SK-N-MC (cell line): ENCODE data around the gene CYP51A1.
"Not testable (repeated sequence)": the region's sequence is repeated elsewhere in the genome, so short reads cannot be mapped to it uniquely, and the experiment has no call there.

Experiments used
- DNase-seq: peaks from one replicate; pipeline ENCODE4 v3.0.0-alpha.2; 2011; ENCODE audit warnings: low read depth, low spot score
- H3K27ac ChIP-seq: fragments of 200-600 bp; sonication (generic); 2 replicates; pipeline ENCODE4 v1.5.1; 2016; ENCODE audit warnings: mixed run types
- H3K36me3 ChIP-seq: fragments of 200-600 bp; sonication (generic); 2 replicates; pipeline ENCODE4 v1.6.1; 2017; ENCODE audit warnings: antibody characterized with exemption, low read length, mixed read lengths; ENCODE audit not compliant: insufficient read depth
- H3K4me3 ChIP-seq: fragments of 200-600 bp; sonication (generic); 2 replicates; pipeline ENCODE4 v1.5.1; 2016
- H3K9ac ChIP-seq: fragments of 200-600 bp; sonication (generic); 2 replicates; pipeline ENCODE4 v1.8.0; 2017; ENCODE audit warnings: mixed run types, mixed read lengths; ENCODE audit not compliant: insufficient read length
- H3K9me3 ChIP-seq: fragments of 200-600 bp; sonication (generic); 2 replicates; pipeline ENCODE4 v1.6.1; 2017; ENCODE audit warnings: low read depth, mild to moderate bottlenecking, antibody characterized with exemption, low read length, moderate library complexity, mixed read lengths
- EZH2 ChIP-seq: fragments of 200-600 bp; sonication (generic); IDR thresholded peaks from one replicate; pipeline ENCODE4 v1.6.1; 2017; ENCODE audit warnings: antibody characterized with exemption
- FOXP2 ChIP-seq: optimal IDR thresholded peaks from 2 replicates; pipeline ENCODE3; 2011; ENCODE audit warnings: mild to moderate bottlenecking, moderate library complexity; ENCODE audit not compliant: insufficient read depth; ENCODE audit errors: extremely low read length, control extremely low read depth
- POLR2AphosphoS5 ChIP-seq: IDR thresholded peaks from 2 replicates; pipeline ENCODE4 v1.6.1; 2012; ENCODE audit warnings: mild to moderate bottlenecking, low read depth, low read length, borderline replicate concordance

The CYP51A1 gene

GRCh38 chr7:92155108-92155739 is 20.9 kb upstream of the CYP51A1 start:
- TF ChIP-seq FOXP2 (no peak), POLR2AphosphoS5 (no peak), EZH2 (no peak)
- Histone ChIP-seq H3K9me3 (no peaks in the 10 kb centered on the region), H3K27ac (no peak overlapping the region), H3K9ac (no peak overlapping the region), H3K36me3 (no peaks in the 10 kb centered on the region), H3K4me3 (no peak overlapping the region)
- DNase-seq: no peak

DNA sequence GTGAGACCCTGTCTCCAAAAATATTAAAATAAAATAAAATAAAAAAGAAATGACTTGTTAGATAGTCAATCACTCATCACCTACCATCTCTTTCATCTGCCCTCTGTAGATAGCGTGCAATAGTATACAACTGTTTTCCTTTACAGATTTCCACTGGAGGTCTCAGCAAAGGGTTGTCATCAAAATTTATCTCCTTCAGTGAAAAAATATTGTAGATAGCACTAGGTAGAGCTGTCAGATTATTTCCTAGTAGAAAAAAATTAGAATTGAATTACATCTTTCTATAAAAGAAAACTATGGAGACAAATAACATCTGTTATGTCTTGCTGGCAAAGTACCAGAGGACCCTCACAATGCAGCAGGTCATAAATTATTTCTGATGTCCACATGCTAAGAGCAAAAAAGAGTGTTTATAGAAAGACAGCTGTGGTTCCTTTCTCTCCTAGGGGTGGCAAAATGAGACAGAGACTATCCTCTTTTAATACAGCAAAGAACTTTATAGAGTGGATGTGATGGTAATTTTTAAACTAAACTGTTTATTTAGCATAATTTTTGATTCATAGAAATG is 16.3 kb upstream of the CYP51A1 start:
- DNase-seq: no peak
- no peak overlapping the region for H3K4me3 ChIP-seq
- H3K9ac ChIP-seq: no peak overlapping the region
- H3K9me3 ChIP-seq: no peaks in the 10 kb centered on the region
- H3K27ac ChIP-seq: no peak overlapping the region
- TF ChIP-seq POLR2AphosphoS5 (no peak), FOXP2 (no peak), EZH2 (no peak)
- H3K36me3 ChIP-seq: no peaks in the 10 kb centered on the region

- DNase-seq: no peak
- TF ChIP-seq EZH2 (no peak), FOXP2 (no peak), POLR2AphosphoS5 (no peak)
- no peaks in the 10 kb centered on the region for H3K36me3 ChIP-seq
- H3K9ac ChIP-seq: no peak overlapping the region
- no peak overlapping the region for H3K27ac ChIP-seq
- no peaks in the 10 kb centered on the region for H3K9me3 ChIP-seq
- H3K4me3 ChIP-seq: no peak overlapping the region
Measured at GRCh38 chr7:92149736-92150239, 15.5 kb upstream of the CYP51A1 start.

DNA sequence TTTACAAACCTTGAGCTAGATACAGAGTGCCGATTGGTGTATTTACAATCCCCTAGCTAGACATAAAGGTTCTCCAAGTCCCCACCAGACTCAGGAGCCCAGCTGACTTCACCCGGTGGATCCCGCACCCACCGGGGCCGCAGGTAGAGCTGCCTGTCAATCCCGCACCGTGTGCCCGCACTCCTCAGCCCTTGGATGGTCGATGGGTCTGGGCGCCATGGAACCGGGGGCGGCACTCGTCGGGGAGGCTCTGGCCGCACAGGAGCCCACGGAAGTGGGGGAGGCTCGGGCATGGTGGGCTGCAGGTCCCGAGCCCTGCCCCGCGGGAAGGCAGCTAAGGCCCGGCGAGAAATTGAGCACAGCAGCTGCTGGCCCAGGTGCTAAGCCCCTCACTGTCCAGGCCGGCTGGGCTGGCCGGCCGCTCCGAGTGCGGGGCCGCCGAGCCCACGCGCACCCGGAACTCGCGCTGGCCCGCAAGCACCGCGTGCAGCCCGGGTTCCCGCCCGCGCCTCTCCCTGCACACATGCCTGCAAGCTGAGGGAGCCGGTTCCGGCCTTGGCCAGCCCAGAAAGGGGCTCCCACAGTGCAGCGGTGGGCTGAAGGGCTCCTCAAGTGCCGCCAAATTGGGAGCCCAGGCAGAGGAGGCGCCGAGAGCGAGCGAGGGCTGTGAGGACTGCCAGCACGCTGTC is 9.1 kb upstream of the CYP51A1 start:
- not testable (repeated sequence) for H3K4me3 ChIP-seq, DNase-seq, H3K27ac ChIP-seq, H3K9ac ChIP-seq, H3K36me3 ChIP-seq, H3K9me3 ChIP-seq

DNA sequence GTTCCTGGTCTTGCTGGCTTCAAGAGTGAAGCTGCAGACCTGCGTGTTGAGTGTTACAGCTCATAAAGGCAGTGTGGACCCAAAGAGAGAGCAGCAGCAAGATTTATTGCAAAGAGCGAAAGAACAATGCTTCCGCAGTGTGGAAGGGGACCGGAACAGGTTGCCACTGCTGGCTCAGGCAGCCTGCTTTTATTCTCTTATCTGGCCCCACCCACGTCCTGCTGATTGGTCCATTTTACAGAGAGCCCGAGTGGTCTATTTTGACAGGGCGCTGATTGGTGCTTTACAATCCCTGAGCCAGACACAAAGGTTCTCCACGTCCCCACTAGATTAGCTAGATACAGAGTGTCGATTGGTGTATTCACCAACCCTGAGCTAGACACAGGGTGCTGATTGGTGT is 8.5 kb upstream of the CYP51A1 start:
- not testable (repeated sequence) for H3K9me3 ChIP-seq, H3K4me3 ChIP-seq, DNase-seq, H3K36me3 ChIP-seq, H3K27ac ChIP-seq, H3K9ac ChIP-seq

GRCh38 chr7:92141161-92141560 is 6.9 kb upstream of the CYP51A1 start:
- TF ChIP-seq EZH2 (no peak), POLR2AphosphoS5 (no peak), FOXP2 (no peak)
- DNase-seq: no peak
- Histone ChIP-seq H3K9me3 (no peaks in the 10 kb centered on the region), H3K9ac (no peak overlapping the region), H3K36me3 (no peaks in the 10 kb centered on the region), H3K4me3 (no peak overlapping the region), H3K27ac (no peak overlapping the region)

DNA sequence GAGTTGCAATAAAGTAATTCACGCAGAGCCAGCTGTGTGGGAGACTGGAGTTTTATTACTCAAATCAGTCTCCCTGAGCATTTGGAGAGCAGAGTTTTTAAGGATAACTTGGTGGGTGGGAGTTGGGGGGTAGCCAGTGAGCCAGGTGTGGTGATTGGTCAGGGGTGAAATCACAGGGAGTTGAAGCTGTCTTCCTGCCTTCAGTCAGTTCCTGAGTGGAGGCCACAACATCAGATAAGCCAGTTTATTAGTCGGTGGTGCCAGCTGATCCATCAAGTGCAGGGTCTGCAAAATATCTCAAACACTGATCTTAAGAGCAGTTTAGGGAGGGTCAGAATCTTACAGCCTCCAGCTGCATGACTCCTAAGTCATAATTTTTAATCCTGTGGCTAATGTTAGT is 3.3 kb upstream of the CYP51A1 start:
- Histone ChIP-seq H3K36me3 (no peaks in the 10 kb centered on the region), H3K4me3 (no peak overlapping the region), H3K27ac (peak overlapping the region; percentile 67; the same call in 1 of the 2 replicates), H3K9ac (no peak overlapping the region), H3K9me3 (no peaks in the 10 kb centered on the region)
- no peak for TF ChIP-seq EZH2
- TF ChIP-seq FOXP2: no peak
- DNase-seq: no peak

GRCh38 chr7:92135052-92135889 is 994 bp upstream of the CYP51A1 start:
- H3K9me3 ChIP-seq: no peaks in the 10 kb centered on the region
- no peak for DNase-seq
- H3K36me3 ChIP-seq: peaks cover 16% of the 10 kb centered on the region
- H3K4me3 ChIP-seq: peak overlapping the region; percentile 98
- no peak for TF ChIP-seq FOXP2
- TF ChIP-seq EZH2: no peak
- TF ChIP-seq POLR2AphosphoS5: no peak
- H3K9ac ChIP-seq: peak overlapping the region; percentile 95
- H3K27ac ChIP-seq: peak overlapping the region; percentile 94
